A673 (cell line): Measurements from ENCODE around the gene MRPL27. TPM values are rescaled to one million over a fixed set of nuclear protein-coding genes. Genes with fewer than 3 reads are reported as not detected.
"Not testable (repeated sequence)": the region's sequence is repeated elsewhere in the genome, so short reads cannot be mapped to it uniquely, and the experiment has no call there.

Experiments
- BruUV-seq: library from RNA; stranded (reverse); fragments of 400-500 nt; replicated peaks from 2 replicates; lab custom pipeline; 2021; lab: Mats Ljungman, UMichigan
- CTCF ChIA-PET: fragments of 300-600 bp; sonication (Branson Sonifier 250); formaldehyde crosslinking; loops from one replicate; lab custom pipeline; 2022; ENCODE audit warnings: antibody characterized with exemption; lab: Charles Lee
- POLR2A ChIA-PET: fragments of 300-600 bp; sonication (Branson Sonifier 250); formaldehyde crosslinking; loops from one replicate; lab custom pipeline; 2022; ENCODE audit warnings: antibody characterized with exemption; ENCODE audit not compliant: low non-redundant PET; lab: Charles Lee
- DNase-seq: peaks from one replicate; pipeline ENCODE4 v3.0.0-alpha.2; 2015; ENCODE audit warnings: low spot score
- H3K27ac ChIP-seq: fragments of 200-600 bp; sonication (generic); 2 replicates; pipeline ENCODE4 v1.5.1; 2016; ENCODE audit warnings: mixed run types, low read depth, mild to moderate bottlenecking, mixed read lengths, antibody characterized with exemption, low read length; ENCODE audit not compliant: poor library complexity, severe bottlenecking
- H3K27me3 ChIP-seq: fragments of 200-600 bp; sonication (generic); replicated peaks from 2 replicates; pipeline ENCODE4 v1.6.1; 2017; ENCODE audit warnings: mixed run types, low read depth, mild to moderate bottlenecking, mixed read lengths, antibody characterized with exemption, low read length; ENCODE audit not compliant: insufficient read depth, poor library complexity
- H3K36me3 ChIP-seq: fragments of 200-600 bp; sonication (generic); 2 replicates; pipeline ENCODE4 v1.6.1; 2016; ENCODE audit warnings: mixed run types, mild to moderate bottlenecking, mixed read lengths, antibody characterized with exemption, low read length; ENCODE audit not compliant: insufficient read depth, poor library complexity, severe bottlenecking
- H3K4me1 ChIP-seq: fragments of 200-600 bp; sonication (generic); 2 replicates; pipeline ENCODE4 v1.6.1; 2017; ENCODE audit warnings: mixed run types, mild to moderate bottlenecking, mixed read lengths, antibody characterized with exemption, low read length; ENCODE audit not compliant: insufficient read depth, poor library complexity, severe bottlenecking
- H3K4me3 ChIP-seq: fragments of 200-600 bp; sonication (generic); 2 replicates; pipeline ENCODE4 v1.5.1; 2016; ENCODE audit warnings: low read depth, mixed run types, mild to moderate bottlenecking, mixed read lengths, low read length; ENCODE audit not compliant: poor library complexity, severe bottlenecking
- H3K9me3 ChIP-seq: fragments of 200-600 bp; sonication (generic); 2 replicates; pipeline ENCODE4 v1.6.1; 2016; ENCODE audit warnings: mixed run types, low read depth, mild to moderate bottlenecking, mixed read lengths, antibody characterized with exemption, low read length; ENCODE audit not compliant: poor library complexity, severe bottlenecking
- CTCF ChIP-seq: fragments of 300-800, 200-600 bp; sonication (generic); conservative IDR thresholded peaks from 2 replicates; pipeline ENCODE4 v1.5.1; 2017; ENCODE audit warnings: low read depth, mild to moderate bottlenecking, antibody characterized with exemption, low read length, moderate library complexity, mixed read lengths
- EZH2 ChIP-seq: fragments of 200-600 bp; sonication (generic); IDR thresholded peaks from 2 replicates; pipeline ENCODE4 v1.6.1; 2017; ENCODE audit warnings: borderline replicate concordance, low read depth, mild to moderate bottlenecking, mixed read lengths, antibody characterized with exemption, low read length; ENCODE audit not compliant: poor library complexity, severe bottlenecking
- intact Hi-C: fragments of 100-400 bp; cut with micrococcal nuclease; formaldehyde crosslinking; loops from one replicate; pipeline ENCODE4 v1.10.0; 2022; ENCODE audit not compliant: unreplicated experiment
- total RNA-seq: library from RNA; stranded (reverse); gene quantifications from 2 replicates; pipeline ENCODE4 v1.2.3, GENCODE V29; 2021

Gene MRPL27
- total RNA-seq, 1 experiment from 2014 or later: 85.6 TPM

- CTCF ChIA-PET: interaction anchor here (1.4 kb wide), 1 partner anchor 9 kb away, joined by 3 read pairs; the partner anchor contains the start of gene LRRC59
- Histone ChIP-seq H3K36me3 (no peaks in the 10 kb centered on the region), H3K9me3 (no peaks in the 10 kb centered on the region), H3K27ac (no peak overlapping the region), H3K27me3 (no peaks in the 10 kb centered on the region), H3K4me1 (no peaks in the 10 kb centered on the region), H3K4me3 (no peak overlapping the region)
- no peak for DNase-seq
- TF ChIP-seq EZH2 (no peak), CTCF (no peak)
- no TSS peak for BruUV-seq
- intact Hi-C loops: no loop called here
- POLR2A ChIA-PET: no interaction called here
Observed at GRCh38 chr17:50406578-50406977, 33.6 kb upstream of the MRPL27 start.

GRCh38 chr17:50405351-50405750 lies 32.4 kb upstream of the MRPL27 start:
- POLR2A ChIA-PET, DNase-seq, H3K27me3 ChIP-seq, H3K9me3 ChIP-seq, H3K36me3 ChIP-seq, H3K4me1 ChIP-seq, BruUV-seq, H3K4me3 ChIP-seq, intact Hi-C loops, H3K27ac ChIP-seq: not testable (repeated sequence)
- CTCF ChIA-PET: interaction anchor here (1.4 kb wide), 1 partner anchor 8 kb away, joined by 3 read pairs; the partner anchor contains the start of gene LRRC59

GRCh38 chr17:50399591-50399990 lies 26.6 kb upstream of the MRPL27 start:
- POLR2A ChIA-PET, H3K4me1 ChIP-seq, CTCF ChIA-PET, H3K27ac ChIP-seq, DNase-seq, H3K27me3 ChIP-seq, intact Hi-C loops, H3K36me3 ChIP-seq, BruUV-seq, H3K4me3 ChIP-seq, H3K9me3 ChIP-seq: not testable (repeated sequence)

GRCh38 chr17:50398672-50399071 lies 25.7 kb upstream of the MRPL27 start:
- H3K27me3 ChIP-seq, H3K4me1 ChIP-seq, BruUV-seq, DNase-seq, H3K4me3 ChIP-seq, H3K9me3 ChIP-seq, intact Hi-C loops, H3K27ac ChIP-seq: not testable (repeated sequence)
- ChIA-PET CTCF (interaction anchor here (0.6 kb wide), 1 partner anchor 23 kb away, joined by 7 read pairs; no protein-coding TSS in a partner anchor), POLR2A (interaction anchor here (0.5 kb wide), 1 partner anchor 23 kb away, joined by 4 read pairs; no protein-coding TSS in a partner anchor)
- H3K36me3 ChIP-seq: peaks cover 17% of the 10 kb centered on the region
